Measurements from ENCODE around the gene KPTN.

Gene KPTN

GRCh38 chr19:47518139-47518538 is 34.1 kb upstream of the KPTN start:
- peaks cover 11% of the 10 kb centered on the region for H4K20me1 ChIP-seq (ENCODE audit: insufficient read depth, low read length, poor library complexity, severe bottlenecking)
- H3K4me2 ChIP-seq (ENCODE audit: low read depth, low read length, poor library complexity, severe bottlenecking): peak overlapping the region; percentile 56
- no peaks in the 10 kb centered on the region for H3F3A ChIP-seq (ENCODE audit: low read depth)
- H3K9me2 ChIP-seq (replicated peaks; ENCODE audit: low read depth, low read length): no peaks in the 10 kb centered on the region
- H3K9me3 ChIP-seq (ENCODE audit: insufficient read depth, low read depth, low read length): no peaks in the 10 kb centered on the region
- H3K4me3 ChIP-seq (ENCODE audit: low read length, poor library complexity, severe bottlenecking): peak overlapping the region; percentile 47
- H3K27me3 ChIP-seq (ENCODE audit: insufficient read depth, low read length, poor library complexity, severe bottlenecking): no peaks in the 10 kb centered on the region
- TF ChIP-seq, protein P1, sequence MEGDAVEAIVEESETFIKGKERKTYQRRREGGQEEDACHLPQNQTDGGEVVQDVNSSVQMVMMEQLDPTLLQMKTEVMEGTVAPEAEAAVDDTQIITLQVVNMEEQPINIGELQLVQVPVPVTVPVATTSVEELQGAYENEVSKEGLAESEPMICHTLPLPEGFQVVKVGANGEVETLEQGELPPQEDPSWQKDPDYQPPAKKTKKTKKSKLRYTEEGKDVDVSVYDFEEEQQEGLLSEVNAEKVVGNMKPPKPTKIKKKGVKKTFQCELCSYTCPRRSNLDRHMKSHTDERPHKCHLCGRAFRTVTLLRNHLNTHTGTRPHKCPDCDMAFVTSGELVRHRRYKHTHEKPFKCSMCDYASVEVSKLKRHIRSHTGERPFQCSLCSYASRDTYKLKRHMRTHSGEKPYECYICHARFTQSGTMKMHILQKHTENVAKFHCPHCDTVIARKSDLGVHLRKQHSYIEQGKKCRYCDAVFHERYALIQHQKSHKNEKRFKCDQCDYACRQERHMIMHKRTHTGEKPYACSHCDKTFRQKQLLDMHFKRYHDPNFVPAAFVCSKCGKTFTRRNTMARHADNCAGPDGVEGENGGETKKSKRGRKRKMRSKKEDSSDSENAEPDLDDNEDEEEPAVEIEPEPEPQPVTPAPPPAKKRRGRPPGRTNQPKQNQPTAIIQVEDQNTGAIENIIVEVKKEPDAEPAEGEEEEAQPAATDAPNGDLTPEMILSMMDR (conservative IDR thresholded peaks at IDR 0.05; ENCODE audit: low read length): no peak
- TF ChIP-seq EZH2phosphoT487 (IDR thresholded peaks at IDR 0.05; ENCODE audit: borderline replicate concordance): no peak
- H3K4me1 ChIP-seq (ENCODE audit: insufficient read depth, low read length, poor library complexity, severe bottlenecking): peaks cover 62% of the 10 kb centered on the region
- H3K79me2 ChIP-seq (ENCODE audit: insufficient read depth, low read length): peaks cover 17% of the 10 kb centered on the region
- H3K36me3 ChIP-seq (ENCODE audit: insufficient read depth, low read length): no peaks in the 10 kb centered on the region
- peak overlapping the region; percentile 66 for H3K9ac ChIP-seq (ENCODE audit: low read depth, low read length, poor library complexity, severe bottlenecking)
- no peak overlapping the region for H2AFZ ChIP-seq (ENCODE audit: low read length)

DNA sequence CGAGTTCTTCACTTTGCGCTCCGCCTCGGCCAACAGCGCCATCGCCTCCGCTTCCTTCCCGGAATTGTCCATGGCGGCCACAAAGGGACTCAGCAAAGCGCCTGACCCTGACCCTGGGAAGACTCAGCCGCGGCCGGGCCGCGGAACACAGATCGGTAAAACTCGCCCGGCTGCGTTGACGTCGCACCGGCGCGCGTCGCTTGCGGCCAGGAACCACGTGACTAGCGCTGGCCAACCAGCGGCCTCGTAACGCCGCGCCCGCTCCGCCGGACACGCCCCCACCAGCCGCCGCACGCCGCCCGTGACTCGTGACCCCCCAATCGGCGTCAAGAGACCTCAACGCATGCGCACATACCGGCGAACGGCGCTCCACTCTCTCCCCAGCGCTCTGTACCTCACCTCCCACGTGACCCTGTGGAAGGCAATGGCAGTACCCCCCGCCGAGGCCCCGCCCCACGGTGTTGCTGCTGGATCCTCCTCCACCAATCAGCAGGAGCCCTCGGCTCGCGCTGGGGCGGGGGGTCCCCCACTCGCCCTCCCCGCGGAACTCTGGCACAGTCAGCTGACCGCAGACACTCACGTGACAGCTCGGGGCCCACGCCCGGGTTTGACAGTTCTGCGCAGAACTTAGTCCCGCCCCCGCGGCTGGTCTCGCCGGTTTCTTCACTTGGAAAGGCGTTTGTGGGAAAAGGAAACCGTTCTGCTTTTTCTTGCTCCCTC is 31.0 kb upstream of the KPTN start, which contains the start of gene NAPA:
TSS of gene NAPA (minus strand) at position 195 of the 720 bp plus-strand sequence. CDS start at position 72, 123 bp downstream.
- no peaks in the 10 kb centered on the region for H3K9me2 ChIP-seq (replicated peaks; ENCODE audit: low read depth, low read length)
- H3K9me3 ChIP-seq (ENCODE audit: insufficient read depth, low read depth, low read length): no peaks in the 10 kb centered on the region
- peak within 1 kb of the TSS; percentile 95 for H3K9ac ChIP-seq (ENCODE audit: low read depth, low read length, poor library complexity, severe bottlenecking)
- peaks cover 33% of the 10 kb centered on the region for H4K20me1 ChIP-seq (ENCODE audit: insufficient read depth, low read length, poor library complexity, severe bottlenecking)
- no peaks in the 10 kb centered on the region for H3F3A ChIP-seq (ENCODE audit: low read depth)
- peak within 1 kb of the TSS; percentile 99 for H3K4me2 ChIP-seq (ENCODE audit: low read depth, low read length, poor library complexity, severe bottlenecking)
- peaks cover 55% of the 10 kb centered on the region for H3K4me1 ChIP-seq (ENCODE audit: insufficient read depth, low read length, poor library complexity, severe bottlenecking)
- H3K36me3 ChIP-seq (ENCODE audit: insufficient read depth, low read length): no peaks in the 10 kb centered on the region
- no peaks in the 10 kb centered on the region for H3K27me3 ChIP-seq (ENCODE audit: insufficient read depth, low read length, poor library complexity, severe bottlenecking)
- peak within 1 kb of the TSS; percentile 84 for H2AFZ ChIP-seq (ENCODE audit: low read length)
- H3K79me2 ChIP-seq (ENCODE audit: insufficient read depth, low read length): peaks cover 48% of the 10 kb centered on the region
- TF ChIP-seq EZH2phosphoT487 (IDR thresholded peaks at IDR 0.05; ENCODE audit: borderline replicate concordance): no peak
- TF ChIP-seq, protein P1 (conservative IDR thresholded peaks at IDR 0.05; ENCODE audit: low read length): no peak
- peak within 1 kb of the TSS; percentile 98 for H3K4me3 ChIP-seq (ENCODE audit: low read length, poor library complexity, severe bottlenecking)

GRCh38 chr19:47514151-47514868 is 30.3 kb upstream of the KPTN start:
- H3K79me2 ChIP-seq (ENCODE audit: insufficient read depth, low read length): peaks cover 55% of the 10 kb centered on the region
- TF ChIP-seq, protein P1 (conservative IDR thresholded peaks at IDR 0.05; ENCODE audit: low read length): no peak
- no peak for TF ChIP-seq EZH2phosphoT487 (IDR thresholded peaks at IDR 0.05; ENCODE audit: borderline replicate concordance)
- H3K4me3 ChIP-seq (ENCODE audit: low read length, poor library complexity, severe bottlenecking): peak overlapping the region; percentile 98
- H2AFZ ChIP-seq (ENCODE audit: low read length): peak overlapping the region; percentile 73
- H4K20me1 ChIP-seq (ENCODE audit: insufficient read depth, low read length, poor library complexity, severe bottlenecking): peaks cover 38% of the 10 kb centered on the region
- peak overlapping the region; percentile 99 for H3K4me2 ChIP-seq (ENCODE audit: low read depth, low read length, poor library complexity, severe bottlenecking)
- H3K9ac ChIP-seq (ENCODE audit: low read depth, low read length, poor library complexity, severe bottlenecking): peak overlapping the region; percentile 95
- H3K27me3 ChIP-seq (ENCODE audit: insufficient read depth, low read length, poor library complexity, severe bottlenecking): no peaks in the 10 kb centered on the region
- no peaks in the 10 kb centered on the region for H3F3A ChIP-seq (ENCODE audit: low read depth)
- H3K9me2 ChIP-seq (replicated peaks; ENCODE audit: low read depth, low read length): no peaks in the 10 kb centered on the region
- H3K36me3 ChIP-seq (ENCODE audit: insufficient read depth, low read length): no peaks in the 10 kb centered on the region
- no peaks in the 10 kb centered on the region for H3K9me3 ChIP-seq (ENCODE audit: insufficient read depth, low read depth, low read length)
- H3K4me1 ChIP-seq (ENCODE audit: insufficient read depth, low read length, poor library complexity, severe bottlenecking): peaks cover 54% of the 10 kb centered on the region
